Spleen (tissue), 11 donors: ENCODE results near the gene METRNL. TPM values are rescaled to one million over a fixed set of nuclear protein-coding genes. Genes with fewer than 3 reads are reported as not detected.

Experiments
- DNase-seq: peaks from one replicate; pipeline ENCODE4 v3.0.0-alpha.2; 2020
- H3K27ac ChIP-seq, 8 donors: fragments of 200-600 bp; sonication (generic) in 7 of 8; 1 replicate in 4 of 8; 2 replicates in 4 of 8; pipeline versions ENCODE4 v1.5.0 to v1.8.0; 2016 to 2021; ENCODE audit warnings: inconsistent platforms in 4 of 8, mild to moderate bottlenecking in 4 of 8, moderate library complexity in 1 of 8
- H3K27me3 ChIP-seq, 7 donors: fragments of 200-600 bp; sonication (generic) in 6 of 7; replicated peaks in 1 of 7; 1 replicate in 4 of 7; 2 replicates in 3 of 7; pipeline versions ENCODE4 v1.5.0 to v1.8.0; 2016 to 2021; ENCODE audit warnings: inconsistent platforms in 3 of 7, mild to moderate bottlenecking in 1 of 7
- H3K36me3 ChIP-seq, 6 donors: fragments of 200-600 bp; sonication (generic) in 5 of 6; 1 replicate in 4 of 6; 2 replicates in 2 of 6; pipeline versions ENCODE4 v1.5.0 to v1.8.0; 2016 to 2021; ENCODE audit warnings: inconsistent platforms in 2 of 6
- H3K4me1 ChIP-seq, 6 donors: fragments of 200-600 bp; sonication (generic) in 5 of 6; 1 replicate in 3 of 6; 2 replicates in 3 of 6; pipeline versions ENCODE4 v1.5.0 to v1.8.0; 2016 to 2021; ENCODE audit warnings: inconsistent platforms in 3 of 6
- H3K4me3 ChIP-seq, 8 donors: fragments of 200-600 bp; sonication (generic) in 7 of 8; 1 replicate in 4 of 8; 2 replicates in 4 of 8; pipeline versions ENCODE4 v1.5.0 to v1.8.0; 2016 to 2021; ENCODE audit warnings: inconsistent platforms in 4 of 8, mild to moderate bottlenecking in 4 of 8, moderate library complexity in 2 of 8
- H3K9me3 ChIP-seq, 8 donors: fragments of 200-600 bp; sonication (generic) in 7 of 8; 1 replicate in 4 of 8; 2 replicates in 4 of 8; pipeline versions ENCODE4 v1.5.0 to v1.8.0; 2016 to 2021; ENCODE audit warnings: inconsistent platforms in 4 of 8
- POLR2A ChIP-seq, 3 donors: fragments of 450-650 bp; IDR thresholded peaks; one replicate each; pipeline ENCODE4 v1.5.1; 2017; ENCODE audit warnings: antibody characterized with exemption in 3 of 3, mild to moderate bottlenecking in 1 of 3
- POLR2AphosphoS5 ChIP-seq, 3 donors: sonication (generic); formaldehyde crosslinking; IDR thresholded peaks; one replicate each; pipeline ENCODE4 v1.5.1; 2017; ENCODE audit warnings: antibody characterized with exemption in 3 of 3
- WGBS, 5 donors: extraction: QIAGEN DNeasy Blood & Tissue Kit in 3 of 5; methylation state at CpG; one replicate each; pipeline versions ENCODE4 v1.1.5 to v1.1.7; 2013 to 2018; 5-methylcytosine and 5-hydroxymethylcytosine counted together
- intact Hi-C: fragments of 100-400 bp; cut with DNase I; formaldehyde crosslinking; loops from one replicate; pipeline ENCODE4 v1.15.0; 2023; ENCODE audit warnings: low total_unique reads
- polyA plus RNA-seq, 3 donors: library from polyadenylated mRNA; stranded (reverse); fragments of 200-250 nt; gene quantifications; one replicate each; pipeline ENCODE4 v1.2.1, GENCODE V29; 2013
- total RNA-seq, 7 donors: library from RNA; depleted of rRNA in 3 of 7; stranded (reverse); fragments of >200 nt in 3 of 7; fragmentation: NEBNext Ultra II Directional in 4 of 7; extraction: Animal tissue kit (Norgen Biotek cat#: 25700) in 4 of 7; gene quantifications; one replicate each; pipeline versions ENCODE4 v1.1.0 to v1.2.1, GENCODE V29; 2016 to 2021
- TF ChIP-seq, protein P1 (sequence below), 11 experiments: fragments of 200-600 bp in 7 of 11; fragments of 450-650 bp in 4 of 11; sonication (generic) in 4 of 11; IDR thresholded peaks in 8 of 11; conservative IDR thresholded peaks in 3 of 11; 1 replicate in 7 of 11; 2 replicates in 4 of 11; pipeline versions ENCODE4 v1.4.0 to v1.8.0; 2016 to 2021; ENCODE audit warnings: antibody characterized with exemption in 11 of 11, inconsistent platforms in 4 of 11, mild to moderate bottlenecking in 1 of 11
- donor health status: healthy with polysubstance abuse.
- donor health status: DM: no; HTN: no; CAD: no; lungs with moderate emphysema.
- donor health status: DM: no; HTN: no; CAD: no.
- donor health status: Bipolar disorder and iron deficiency.
- donor health status: healthy.
- donor health status: DM: no; HTN: no; CAD: no.
- donor health status: DM: yes; HTN: yes; CAD: no.

Gene METRNL
- total and polyA plus RNA-seq, 10 donors: 14.7 to 51.2 (median 35.0) TPM

DNA sequence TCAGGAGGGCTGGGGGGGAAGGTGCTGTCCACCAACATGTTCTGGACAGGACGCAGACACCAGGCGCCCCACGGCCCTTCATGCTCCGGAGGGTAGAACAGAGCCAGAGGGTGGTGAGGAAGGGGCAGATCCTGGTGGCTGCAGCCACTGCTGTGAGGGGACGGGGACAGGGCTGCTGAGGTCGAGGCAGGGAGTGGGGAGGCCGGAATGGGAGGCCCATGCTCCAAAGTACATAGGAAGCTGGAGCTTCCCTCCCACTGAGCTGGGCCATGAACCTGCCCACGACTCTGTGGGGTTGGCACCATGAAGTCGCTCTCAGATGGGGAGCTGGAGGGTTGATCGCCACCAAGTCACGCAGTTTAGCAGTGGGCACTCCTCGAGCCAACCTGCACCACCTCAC is 8.0 kb upstream of the METRNL start:
- H3K4me1 ChIP-seq: peaks cover 0 to 53% (median 22%) of the 10 kb centered on the region in 6 donors

DNA sequence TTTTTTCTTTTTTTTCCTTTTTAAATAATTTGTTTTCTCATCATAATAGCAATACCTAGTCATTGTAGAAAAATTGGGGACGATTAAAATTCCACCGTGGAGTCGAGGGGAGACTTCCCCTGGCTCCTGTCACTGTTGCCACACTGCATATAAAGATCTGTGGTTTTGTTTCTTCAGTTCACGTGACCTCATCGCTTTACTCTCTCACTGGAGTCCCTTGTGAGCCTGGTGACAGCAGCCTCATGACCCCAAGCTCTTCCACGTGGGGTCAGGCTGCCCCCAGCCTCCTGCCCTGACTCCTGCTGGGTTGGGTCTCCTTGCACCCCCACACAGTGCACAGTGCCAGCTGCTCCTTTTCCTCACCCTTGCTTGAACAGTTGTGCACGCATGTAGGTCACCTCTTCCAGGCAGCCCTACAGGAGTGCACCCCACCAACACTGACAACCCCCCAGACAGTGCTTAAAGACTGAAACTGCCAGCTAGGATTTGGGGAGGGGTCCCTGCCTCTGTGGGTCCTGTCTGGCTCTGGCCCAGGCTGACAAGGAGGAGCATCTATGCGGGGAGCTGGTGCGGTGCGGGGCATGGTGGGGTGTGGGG is 7.3 kb upstream of the METRNL start:
- DNase-seq: no peak
- no peak overlapping the region for H3K27ac ChIP-seq
- H3K9me3 ChIP-seq: no peaks in the 10 kb centered on the region
- 25 to 53% (median 50%) methylated on average over 7 to 10 of the region's 10 CpGs for WGBS, 5 donors
- TF ChIP-seq POLR2A (IDR thresholded peaks at IDR 0.05): no peak
- TF ChIP-seq, protein P1, sequence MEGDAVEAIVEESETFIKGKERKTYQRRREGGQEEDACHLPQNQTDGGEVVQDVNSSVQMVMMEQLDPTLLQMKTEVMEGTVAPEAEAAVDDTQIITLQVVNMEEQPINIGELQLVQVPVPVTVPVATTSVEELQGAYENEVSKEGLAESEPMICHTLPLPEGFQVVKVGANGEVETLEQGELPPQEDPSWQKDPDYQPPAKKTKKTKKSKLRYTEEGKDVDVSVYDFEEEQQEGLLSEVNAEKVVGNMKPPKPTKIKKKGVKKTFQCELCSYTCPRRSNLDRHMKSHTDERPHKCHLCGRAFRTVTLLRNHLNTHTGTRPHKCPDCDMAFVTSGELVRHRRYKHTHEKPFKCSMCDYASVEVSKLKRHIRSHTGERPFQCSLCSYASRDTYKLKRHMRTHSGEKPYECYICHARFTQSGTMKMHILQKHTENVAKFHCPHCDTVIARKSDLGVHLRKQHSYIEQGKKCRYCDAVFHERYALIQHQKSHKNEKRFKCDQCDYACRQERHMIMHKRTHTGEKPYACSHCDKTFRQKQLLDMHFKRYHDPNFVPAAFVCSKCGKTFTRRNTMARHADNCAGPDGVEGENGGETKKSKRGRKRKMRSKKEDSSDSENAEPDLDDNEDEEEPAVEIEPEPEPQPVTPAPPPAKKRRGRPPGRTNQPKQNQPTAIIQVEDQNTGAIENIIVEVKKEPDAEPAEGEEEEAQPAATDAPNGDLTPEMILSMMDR (IDR thresholded peaks at IDR 0.05 in 8 of 11, conservative IDR thresholded peaks at IDR 0.05 in 3 of 11): no peak
- peaks cover 0 to 26% (median 0%) of the 10 kb centered on the region in 7 donors for H3K27me3 ChIP-seq
- no peaks in the 10 kb centered on the region for H3K36me3 ChIP-seq
- intact Hi-C loops: no loop called here
- H3K4me3 ChIP-seq: no peak overlapping the region
- peaks cover 0 to 58% (median 22%) of the 10 kb centered on the region in 6 donors for H3K4me1 ChIP-seq

More for the DNA sequence above, 8.0 kb upstream of the METRNL start:
- Histone ChIP-seq H3K4me3 (no peak overlapping the region), H3K27me3 (peaks cover 0 to 21% (median 0%) of the 10 kb centered on the region in 7 donors), H3K27ac (no peak overlapping the region), H3K36me3 (no peaks in the 10 kb centered on the region), H3K9me3 (no peaks in the 10 kb centered on the region)
- 80 to 88% (median 82%) methylated on average over 10 to 12 of the region's 12 CpGs for WGBS, 5 donors
- intact Hi-C loops: no loop called here
- no peak for DNase-seq
- TF ChIP-seq POLR2A (IDR thresholded peaks at IDR 0.05) (no peak), POLR2AphosphoS5 (IDR thresholded peaks at IDR 0.05) (no peak)
- TF ChIP-seq, protein P1 (IDR thresholded peaks at IDR 0.05 in 8 of 11, conservative IDR thresholded peaks at IDR 0.05 in 3 of 11): no peak

DNA sequence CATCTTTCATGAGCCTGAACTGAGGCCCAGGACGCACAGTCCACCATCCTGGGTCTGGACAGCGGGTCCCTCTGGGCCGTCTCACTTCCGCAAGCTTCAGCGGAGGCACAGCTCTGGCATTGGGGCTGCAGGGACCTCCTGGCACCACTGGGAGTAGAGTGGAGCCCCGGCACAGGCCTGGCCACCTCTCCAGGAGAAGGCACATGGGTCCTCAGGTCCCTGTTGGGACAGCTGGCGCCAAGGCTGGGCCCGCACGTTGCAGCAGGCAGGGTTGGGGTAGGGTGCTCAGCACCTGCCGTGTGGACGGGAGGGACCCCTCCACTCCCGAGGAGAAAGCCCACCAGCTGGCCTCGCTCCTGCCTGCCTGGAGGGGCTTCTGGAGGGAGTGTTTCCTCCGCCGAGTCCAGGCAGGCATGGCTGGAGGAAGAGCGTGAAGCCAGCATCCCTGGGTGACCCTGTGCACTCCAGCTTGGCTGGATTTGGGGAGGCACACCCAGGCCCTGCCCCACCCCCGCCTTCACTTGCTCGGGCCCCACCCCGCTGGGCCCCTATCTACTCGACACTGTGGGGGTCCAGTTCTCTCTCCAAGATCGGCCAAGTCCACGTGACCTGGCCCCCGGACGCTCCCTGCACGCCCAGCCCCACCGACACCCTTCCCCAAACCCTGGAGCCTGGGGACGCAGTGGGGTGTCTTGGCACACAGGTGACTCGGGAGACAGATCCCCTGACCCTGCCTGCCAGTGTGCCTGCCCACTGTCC is 6.6 kb upstream of the METRNL start:
- DNase-seq: no peak
- Histone ChIP-seq H3K36me3 (no peaks in the 10 kb centered on the region), H3K9me3 (no peaks in the 10 kb centered on the region), H3K27ac (peak overlapping the region in 2 of 8 donors; percentile 47 to 51), H3K4me3 (no peak overlapping the region), H3K4me1 (peaks cover 0 to 65% (median 22%) of the 10 kb centered on the region in 6 donors), H3K27me3 (peaks cover 0 to 33% (median under 1%) of the 10 kb centered on the region in 7 donors)
- WGBS, 5 donors: 85 to 95% (median 89%) methylated on average over 9 to 28 of the region's 28 CpGs
- intact Hi-C loops: no loop called here
- TF ChIP-seq POLR2AphosphoS5 (IDR thresholded peaks at IDR 0.05) (no peak), POLR2A (IDR thresholded peaks at IDR 0.05) (no peak)
- TF ChIP-seq, protein P1 (IDR thresholded peaks at IDR 0.05 in 8 of 11, conservative IDR thresholded peaks at IDR 0.05 in 3 of 11): no peak
